ENCODE results near the gene SLC25A26. TPM values are rescaled to one million over a fixed set of nuclear protein-coding genes. Genes with fewer than 3 reads are reported as not detected.

The SLC25A26 gene
- total RNA-seq, 4 donors from 2014 or later: 22.0 to 33.9 (median 27.0) TPM

GRCh38 chr3:66355394-66355793 is 134.6 kb downstream of the SLC25A26 start:
- 84 to 95% methylated on average over 3 of the region's 3 CpGs for WGBS, 2 donors (ENCODE audit: low coverage in 1 of 2)

GRCh38 chr3:66355997-66356396 is 135.2 kb downstream of the SLC25A26 start:
- WGBS, 2 donors (ENCODE audit: low coverage in 1 of 2): 91% methylated on average over 1 of the region's 1 CpG; no CpG with 5 or more reads in 1 of the 2 donors
- Histone ChIP-seq H3K4me3 (no peak overlapping the region), H3K36me3 (no peaks in the 10 kb centered on the region), H3K27me3 (no peaks in the 10 kb centered on the region), H3K9me3 (no peaks in the 10 kb centered on the region), H3K27ac (no peak overlapping the region), H3K4me1 (peaks cover 0 to 11% (median 0%) of the 10 kb centered on the region in 3 donors)
- TF ChIP-seq EP300 (IDR thresholded peaks at IDR 0.05) (no peak), CTCF (IDR thresholded peaks at IDR 0.05) (no peak), POLR2AphosphoS5 (IDR thresholded peaks at IDR 0.05) (no peak), POLR2A (IDR thresholded peaks at IDR 0.05) (no peak)
- no peak for ATAC-seq

More at GRCh38 chr3:66355394-66355793, 134.6 kb downstream of the SLC25A26 start:
- TF ChIP-seq EP300 (IDR thresholded peaks at IDR 0.05) (no peak), POLR2A (IDR thresholded peaks at IDR 0.05) (no peak), CTCF (IDR thresholded peaks at IDR 0.05) (no peak), POLR2AphosphoS5 (IDR thresholded peaks at IDR 0.05) (no peak)
- ATAC-seq: no peak
- H3K36me3 ChIP-seq: no peaks in the 10 kb centered on the region
- H3K9me3 ChIP-seq: no peaks in the 10 kb centered on the region
- no peaks in the 10 kb centered on the region for H3K27me3 ChIP-seq
- peaks cover 0 to 11% (median 0%) of the 10 kb centered on the region in 3 donors for H3K4me1 ChIP-seq
- no peak overlapping the region for H3K27ac ChIP-seq
- no peak overlapping the region for H3K4me3 ChIP-seq

- ATAC-seq: no peak
- H3K9me3 ChIP-seq: no peaks in the 10 kb centered on the region
- 89 to 100% methylated on average over 2 to 5 of the region's 5 CpGs for WGBS, 2 donors (ENCODE audit: low coverage in 1 of 2)
- H3K36me3 ChIP-seq: no peaks in the 10 kb centered on the region
- no peaks in the 10 kb centered on the region for H3K4me1 ChIP-seq
- H3K27ac ChIP-seq: no peak overlapping the region
- TF ChIP-seq EP300 (IDR thresholded peaks at IDR 0.05) (no peak), CTCF (IDR thresholded peaks at IDR 0.05) (no peak), POLR2AphosphoS5 (IDR thresholded peaks at IDR 0.05) (no peak), POLR2A (IDR thresholded peaks at IDR 0.05) (no peak)
- H3K4me3 ChIP-seq: no peak overlapping the region
- H3K27me3 ChIP-seq: no peaks in the 10 kb centered on the region
Measured at GRCh38 chr3:66361356-66361755, 140.6 kb downstream of the SLC25A26 start.

GRCh38 chr3:66362541-66362941 is 141.7 kb downstream of the SLC25A26 start:
- Histone ChIP-seq H3K9me3 (no peaks in the 10 kb centered on the region), H3K36me3 (no peaks in the 10 kb centered on the region), H3K27ac (peak overlapping the region in 1 of 4 donors; percentile 3), H3K27me3 (no peaks in the 10 kb centered on the region), H3K4me3 (no peak overlapping the region), H3K4me1 (no peaks in the 10 kb centered on the region)
- TF ChIP-seq POLR2AphosphoS5 (IDR thresholded peaks at IDR 0.05): no peak
- TF ChIP-seq CTCF (IDR thresholded peaks at IDR 0.05): no peak
- TF ChIP-seq EP300 (IDR thresholded peaks at IDR 0.05): no peak
- TF ChIP-seq POLR2A (IDR thresholded peaks at IDR 0.05): no peak
- ATAC-seq: no peak
- 32 to 44% methylated on average over 3 of the region's 3 CpGs for WGBS, 2 donors (ENCODE audit: low coverage in 1 of 2)

GRCh38 chr3:66363148-66363547 is 142.3 kb downstream of the SLC25A26 start:
- no peaks in the 10 kb centered on the region for H3K36me3 ChIP-seq
- H3K27ac ChIP-seq: no peak overlapping the region
- H3K4me1 ChIP-seq: no peaks in the 10 kb centered on the region
- H3K4me3 ChIP-seq: no peak overlapping the region
- WGBS, 2 donors (ENCODE audit: low coverage in 1 of 2): 72 to 74% methylated on average over 5 to 6 of the region's 6 CpGs
- TF ChIP-seq POLR2A (IDR thresholded peaks at IDR 0.05) (no peak), EP300 (IDR thresholded peaks at IDR 0.05) (no peak), POLR2AphosphoS5 (IDR thresholded peaks at IDR 0.05) (no peak), CTCF (IDR thresholded peaks at IDR 0.05) (no peak)
- H3K27me3 ChIP-seq: no peaks in the 10 kb centered on the region
- no peak for ATAC-seq
- H3K9me3 ChIP-seq: no peaks in the 10 kb centered on the region

Measured in gastroesophageal sphincter (tissue), 4 donors.